Vagina (tissue), 2 donors: ENCODE data around the gene MTIF2. TPM values are rescaled to one million over a fixed set of nuclear protein-coding genes. Genes with fewer than 3 reads are reported as not detected.

Experiments used
- DNase-seq, 2 donors: peaks; one replicate each; pipeline ENCODE4 v3.0.0-alpha.2; 2017; ENCODE audit errors: extremely low spot score in 2 of 2
- H3K27ac ChIP-seq: fragments of 200-600 bp; sonication (generic); one replicate; pipeline ENCODE4 v1.5.1; 2019
- H3K27me3 ChIP-seq: fragments of 200-600 bp; sonication (generic); one replicate; pipeline ENCODE4 v1.5.1; 2019
- H3K36me3 ChIP-seq, 2 donors: fragments of 200-600 bp; sonication (generic); one replicate each; pipeline ENCODE4 v1.5.1; 2017 to 2019
- H3K4me1 ChIP-seq: fragments of 200-600 bp; sonication (generic); one replicate; pipeline ENCODE4 v1.5.1; 2019
- H3K4me3 ChIP-seq, 2 donors: fragments of 200-600 bp; sonication (generic); 1 replicate in 1 of 2; 2 replicates in 1 of 2; pipeline ENCODE4 v1.5.1; 2016 to 2019
- H3K9me3 ChIP-seq: fragments of 200-600 bp; sonication (generic); one replicate; pipeline ENCODE4 v1.5.1; 2019
- POLR2A ChIP-seq, 2 donors: fragments of 450-650 bp; IDR thresholded peaks; one replicate each; pipeline ENCODE4 v1.6.1; 2017; ENCODE audit warnings: antibody characterized with exemption in 2 of 2, mild to moderate bottlenecking in 2 of 2, moderate library complexity in 2 of 2
- POLR2AphosphoS5 ChIP-seq, 2 donors: sonication (generic); formaldehyde crosslinking; IDR thresholded peaks; one replicate each; pipeline ENCODE4 v1.9.0; 2017; ENCODE audit warnings: antibody characterized with exemption in 2 of 2, mild to moderate bottlenecking in 2 of 2, low read depth in 1 of 2; ENCODE audit not compliant: insufficient read depth in 1 of 2
- intact Hi-C: fragments of 100-400 bp; cut with DNase I; formaldehyde crosslinking; loops from one replicate; pipeline ENCODE4 v1.15.1; 2023
- total RNA-seq: library from RNA; depleted of rRNA; stranded (reverse); fragments of >200 nt; gene quantifications from one replicate; pipeline ENCODE4 v1.2.3, GENCODE V29; 2016
- TF ChIP-seq, protein P1 (sequence below), 3 experiments: fragments of 450-650 bp in 2 of 3; fragments of 200-600 bp in 1 of 3; sonication (generic) in 1 of 3; IDR thresholded peaks; one replicate each; pipeline ENCODE4 v1.5.1; 2017 to 2019; ENCODE audit warnings: antibody characterized with exemption in 3 of 3, mild to moderate bottlenecking in 2 of 3, moderate library complexity in 2 of 3

Gene MTIF2
- total RNA-seq, 1 donor from 2014 or later, result 19.4 TPM

DNA sequence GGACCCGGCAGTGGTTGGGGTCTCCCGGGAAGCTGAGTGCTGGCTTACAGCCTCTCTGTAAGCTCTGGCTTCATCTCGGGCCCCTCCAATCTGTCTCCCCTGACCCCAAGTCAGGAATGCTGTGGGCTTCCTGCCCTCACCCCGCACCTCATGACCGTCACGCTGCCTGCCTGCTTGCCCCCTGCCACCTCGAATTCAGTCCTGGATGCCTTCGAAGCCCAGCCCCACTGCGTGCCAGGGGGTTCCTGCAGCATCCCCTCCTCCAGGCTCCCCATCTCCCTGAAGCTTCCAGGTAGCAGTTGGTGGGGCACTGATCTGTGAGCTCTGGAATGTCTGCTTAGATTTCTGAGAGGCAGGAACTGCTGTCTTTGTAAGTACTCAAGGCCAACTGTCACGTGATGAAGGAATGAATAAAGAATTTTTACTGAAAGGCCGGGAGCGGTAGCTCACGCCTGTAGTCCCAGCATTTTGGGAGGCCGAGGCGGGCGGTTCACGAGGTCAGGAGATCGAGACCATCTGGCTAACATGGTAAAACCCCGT lies 43.5 kb downstream of the MTIF2 start:
- H3K36me3 ChIP-seq, result no peaks in the 10 kb centered on the region
- TF ChIP-seq, protein P1, sequence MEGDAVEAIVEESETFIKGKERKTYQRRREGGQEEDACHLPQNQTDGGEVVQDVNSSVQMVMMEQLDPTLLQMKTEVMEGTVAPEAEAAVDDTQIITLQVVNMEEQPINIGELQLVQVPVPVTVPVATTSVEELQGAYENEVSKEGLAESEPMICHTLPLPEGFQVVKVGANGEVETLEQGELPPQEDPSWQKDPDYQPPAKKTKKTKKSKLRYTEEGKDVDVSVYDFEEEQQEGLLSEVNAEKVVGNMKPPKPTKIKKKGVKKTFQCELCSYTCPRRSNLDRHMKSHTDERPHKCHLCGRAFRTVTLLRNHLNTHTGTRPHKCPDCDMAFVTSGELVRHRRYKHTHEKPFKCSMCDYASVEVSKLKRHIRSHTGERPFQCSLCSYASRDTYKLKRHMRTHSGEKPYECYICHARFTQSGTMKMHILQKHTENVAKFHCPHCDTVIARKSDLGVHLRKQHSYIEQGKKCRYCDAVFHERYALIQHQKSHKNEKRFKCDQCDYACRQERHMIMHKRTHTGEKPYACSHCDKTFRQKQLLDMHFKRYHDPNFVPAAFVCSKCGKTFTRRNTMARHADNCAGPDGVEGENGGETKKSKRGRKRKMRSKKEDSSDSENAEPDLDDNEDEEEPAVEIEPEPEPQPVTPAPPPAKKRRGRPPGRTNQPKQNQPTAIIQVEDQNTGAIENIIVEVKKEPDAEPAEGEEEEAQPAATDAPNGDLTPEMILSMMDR (IDR thresholded peaks at IDR 0.05), result no peak
- TF ChIP-seq POLR2A (IDR thresholded peaks at IDR 0.05) (no peak), POLR2AphosphoS5 (IDR thresholded peaks at IDR 0.05; ENCODE audit: insufficient read depth in 1 of 2, low read depth in 1 of 2) (no peak)
- H3K4me1 ChIP-seq, result peaks cover 9% of the 10 kb centered on the region
- no peaks in the 10 kb centered on the region for H3K27me3 ChIP-seq
- H3K4me3 ChIP-seq, result no peak overlapping the region
- DNase-seq, result no peak
- intact Hi-C loops, result no loop called here
- H3K27ac ChIP-seq, result no peak overlapping the region
- no peaks in the 10 kb centered on the region for H3K9me3 ChIP-seq

- Histone ChIP-seq H3K36me3 (no peaks in the 10 kb centered on the region), H3K4me3 (no peak overlapping the region), H3K4me1 (peaks cover 7% of the 10 kb centered on the region), H3K27ac (peak overlapping the region; percentile 97), H3K27me3 (no peaks in the 10 kb centered on the region), H3K9me3 (no peaks in the 10 kb centered on the region)
- TF ChIP-seq, protein P1 (IDR thresholded peaks at IDR 0.05), result no peak
- no peak for TF ChIP-seq POLR2AphosphoS5 (IDR thresholded peaks at IDR 0.05; ENCODE audit: insufficient read depth in 1 of 2, low read depth in 1 of 2)
- TF ChIP-seq POLR2A (IDR thresholded peaks at IDR 0.05), result no peak
- intact Hi-C loops, result no loop called here
- DNase-seq, result no peak
These were observed 44.2 kb downstream of the MTIF2 start for GRCh38 chr2:55224761-55225261.

DNA sequence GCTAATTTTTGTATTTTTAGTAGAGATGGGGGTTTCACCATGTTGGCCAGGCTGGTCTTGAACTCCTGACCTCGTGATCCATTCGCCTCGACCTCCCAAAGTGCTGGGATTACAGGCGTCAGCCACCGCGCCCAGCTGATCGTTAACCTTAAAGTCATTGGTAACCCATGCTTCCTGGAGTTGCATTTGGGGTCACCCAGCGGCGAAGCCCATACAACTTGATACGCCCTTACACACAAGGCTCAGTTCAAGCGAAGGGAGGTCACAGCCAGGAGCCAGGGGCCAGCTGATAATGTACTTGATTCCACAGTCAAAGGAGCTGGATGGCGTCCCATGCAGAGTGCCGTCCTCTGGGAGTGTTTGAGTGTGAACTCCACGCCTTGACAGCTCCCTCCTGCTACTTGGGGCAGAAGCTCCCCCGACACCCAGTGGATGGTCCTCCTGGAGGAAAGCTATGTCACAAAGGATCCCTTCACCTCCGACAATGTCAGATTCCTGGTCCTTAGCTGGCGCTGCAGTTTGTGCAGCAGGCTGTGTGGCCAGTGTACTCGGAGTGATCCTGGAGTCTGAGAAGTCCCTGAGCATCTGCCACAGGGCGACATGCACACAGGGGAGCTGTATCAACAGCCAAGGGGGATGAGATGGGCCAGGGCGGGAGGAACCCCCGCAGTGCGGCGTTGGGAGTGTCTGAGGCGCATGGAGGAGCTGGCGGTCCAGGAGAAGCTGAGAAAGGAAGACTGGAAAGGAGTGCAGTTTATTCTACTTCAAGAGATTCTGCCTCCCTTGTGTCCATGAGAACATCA lies 44.9 kb downstream of the MTIF2 start:
- TF ChIP-seq POLR2A (IDR thresholded peaks at IDR 0.05), result no peak
- no peak for TF ChIP-seq POLR2AphosphoS5 (IDR thresholded peaks at IDR 0.05; ENCODE audit: insufficient read depth in 1 of 2, low read depth in 1 of 2)
- TF ChIP-seq, protein P1 (IDR thresholded peaks at IDR 0.05), result no peak
- intact Hi-C loops, result no loop called here

GRCh38 chr2:55213822-55214221 lies 55.2 kb downstream of the MTIF2 start:
- no peaks in the 10 kb centered on the region for H3K27me3 ChIP-seq
- no peak overlapping the region for H3K27ac ChIP-seq
- no peaks in the 10 kb centered on the region for H3K36me3 ChIP-seq
- DNase-seq, result no peak
- no peaks in the 10 kb centered on the region for H3K9me3 ChIP-seq
- no peaks in the 10 kb centered on the region for H3K4me1 ChIP-seq
- intact Hi-C loops, result no loop called here
- no peak overlapping the region for H3K4me3 ChIP-seq
- TF ChIP-seq, protein P1 (IDR thresholded peaks at IDR 0.05), result no peak
- TF ChIP-seq POLR2AphosphoS5 (IDR thresholded peaks at IDR 0.05; ENCODE audit: insufficient read depth in 1 of 2, low read depth in 1 of 2), result no peak

More for the DNA sequence above, 44.9 kb downstream of the MTIF2 start:
- H3K36me3 ChIP-seq, result no peaks in the 10 kb centered on the region
- no peaks in the 10 kb centered on the region for H3K27me3 ChIP-seq
- peaks cover 7% of the 10 kb centered on the region for H3K4me1 ChIP-seq
- H3K9me3 ChIP-seq, result no peaks in the 10 kb centered on the region
- peak overlapping the region; percentile 97 for H3K27ac ChIP-seq
- peak overlapping the region; percentile 58 to 79 for H3K4me3 ChIP-seq
- DNase-seq, result no peak

DNA sequence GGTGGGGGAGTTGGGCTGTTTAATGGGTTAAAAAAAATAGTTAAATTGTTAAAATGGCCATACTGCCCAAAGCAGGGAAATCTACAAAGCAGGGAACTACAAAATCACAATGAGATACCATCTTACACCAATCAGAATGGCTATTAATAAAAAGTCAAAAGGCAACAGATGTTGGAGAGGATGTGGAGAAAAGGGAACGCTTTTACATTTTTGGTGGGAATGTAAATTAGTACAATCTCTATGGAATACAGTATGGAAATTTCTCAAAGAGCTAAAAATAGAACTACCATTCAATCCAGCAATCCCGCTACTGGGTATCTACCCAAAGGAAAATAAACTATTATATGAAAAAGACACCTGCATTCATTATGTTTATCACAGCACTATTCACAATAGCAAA lies 64.1 kb downstream of the MTIF2 start:
- no peak for DNase-seq
- H3K36me3 ChIP-seq, result peaks cover 0 to 3% of the 10 kb centered on the region in 2 donors
- no peak overlapping the region for H3K27ac ChIP-seq
- no peaks in the 10 kb centered on the region for H3K27me3 ChIP-seq
- H3K4me3 ChIP-seq, result no peak overlapping the region
- no peak for TF ChIP-seq POLR2A (IDR thresholded peaks at IDR 0.05)
- TF ChIP-seq, protein P1 (IDR thresholded peaks at IDR 0.05), result no peak
- TF ChIP-seq POLR2AphosphoS5 (IDR thresholded peaks at IDR 0.05; ENCODE audit: insufficient read depth in 1 of 2, low read depth in 1 of 2), result no peak
- intact Hi-C loops, result no loop called here
- H3K4me1 ChIP-seq, result no peaks in the 10 kb centered on the region
- H3K9me3 ChIP-seq, result no peaks in the 10 kb centered on the region
